ENCODE measurements around the gene PRKAR1B.

Gene PRKAR1B

DNA sequence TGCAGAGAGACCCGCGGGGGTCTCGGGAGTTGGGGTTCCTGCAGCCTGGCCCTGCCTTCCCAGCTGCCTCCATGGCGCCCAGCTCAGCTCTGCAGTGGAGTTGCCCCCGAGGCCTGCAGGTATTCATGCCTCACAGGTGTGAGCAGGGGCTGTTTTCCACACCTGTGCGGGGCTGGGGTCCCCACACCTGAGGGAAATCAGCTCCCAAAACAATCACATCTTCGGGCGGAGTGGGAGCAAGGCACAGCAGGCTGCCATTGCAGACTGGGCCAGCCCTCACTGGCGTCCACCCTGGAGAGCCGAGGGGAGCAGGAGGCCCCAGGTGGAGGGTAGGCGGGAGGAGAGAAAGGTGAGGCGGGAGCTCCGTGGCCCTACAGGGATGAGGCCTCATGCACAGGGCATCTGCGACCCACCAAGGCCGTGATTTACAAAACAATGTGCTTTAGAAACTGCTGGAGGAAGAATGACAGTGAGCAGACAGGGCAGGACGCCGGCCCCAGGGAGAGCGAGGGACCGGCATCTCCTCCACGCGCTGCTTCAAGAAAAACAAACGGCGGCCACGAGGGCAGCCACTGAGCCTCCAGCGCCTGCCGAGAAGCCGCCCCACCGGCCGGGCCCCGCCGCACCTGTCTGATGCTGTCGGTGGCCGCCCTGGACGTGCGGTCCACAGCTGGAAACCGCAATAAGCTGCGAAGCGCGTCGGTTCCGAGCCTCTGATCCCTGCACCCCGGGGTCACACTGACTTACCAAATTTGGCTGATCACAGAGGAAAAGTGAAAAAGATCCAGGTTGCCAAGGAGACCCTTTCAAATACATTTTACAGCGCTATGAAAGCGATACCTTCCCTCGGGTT lies 154.4 kb downstream of the PRKAR1B start:
- no peak for DNase-seq (ENCODE audit: low read depth in 2 of 2)

DNA sequence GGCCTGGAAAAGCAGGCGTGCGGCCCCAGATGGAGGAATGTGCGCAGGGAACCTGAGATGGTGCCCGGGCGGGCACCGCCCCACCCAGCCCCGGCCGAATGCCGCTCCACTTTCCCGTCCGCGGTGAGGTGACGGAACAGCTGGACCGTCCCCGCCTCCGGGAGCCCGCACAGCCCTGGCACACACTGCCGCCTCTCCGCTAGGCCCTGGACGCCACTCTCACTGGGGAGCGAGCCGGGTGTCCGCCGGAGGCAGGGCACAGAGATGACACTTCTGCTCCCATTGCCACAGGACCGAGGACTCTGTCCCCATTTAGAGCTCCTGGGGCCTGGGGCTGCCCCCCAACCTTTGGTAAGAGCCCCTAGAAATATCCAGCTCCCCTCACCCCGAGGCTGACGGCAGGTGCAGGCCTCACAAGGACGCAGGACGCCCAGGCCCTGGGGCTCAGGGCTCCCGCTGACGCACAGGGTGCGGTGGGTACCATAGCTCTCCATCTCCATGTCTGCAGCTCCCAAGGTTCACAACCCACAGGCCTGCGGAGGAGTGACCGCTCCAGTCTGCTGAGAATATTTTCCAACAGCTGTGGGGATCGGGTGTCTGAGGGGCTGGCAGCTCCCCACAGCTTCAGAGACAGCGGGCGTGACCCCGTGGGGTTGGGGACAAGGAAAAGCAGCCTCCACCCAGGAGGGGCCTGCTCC lies 155.2 kb downstream of the PRKAR1B start:
- DNase-seq (ENCODE audit: low read depth in 2 of 2) = no peak

GRCh38 chr7:571096-571717 lies 155.9 kb downstream of the PRKAR1B start:
- DNase-seq (ENCODE audit: low read depth in 2 of 2) = no peak

DNA sequence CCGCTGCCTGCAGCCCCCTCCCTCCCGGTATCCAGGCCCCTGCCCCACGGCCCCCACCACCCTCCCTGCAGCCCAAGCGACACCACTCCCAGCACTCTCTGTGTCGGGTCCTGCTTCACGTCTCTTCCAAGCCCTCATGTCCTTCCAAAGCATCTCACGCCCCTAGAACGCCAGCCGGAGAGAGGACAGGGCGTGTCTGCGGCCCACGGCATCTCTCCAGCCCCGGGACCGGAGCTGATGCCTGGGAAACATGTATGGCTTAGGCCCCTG lies 156.3 kb downstream of the PRKAR1B start:
- no peak for DNase-seq (ENCODE audit: low read depth in 2 of 2)

DNA sequence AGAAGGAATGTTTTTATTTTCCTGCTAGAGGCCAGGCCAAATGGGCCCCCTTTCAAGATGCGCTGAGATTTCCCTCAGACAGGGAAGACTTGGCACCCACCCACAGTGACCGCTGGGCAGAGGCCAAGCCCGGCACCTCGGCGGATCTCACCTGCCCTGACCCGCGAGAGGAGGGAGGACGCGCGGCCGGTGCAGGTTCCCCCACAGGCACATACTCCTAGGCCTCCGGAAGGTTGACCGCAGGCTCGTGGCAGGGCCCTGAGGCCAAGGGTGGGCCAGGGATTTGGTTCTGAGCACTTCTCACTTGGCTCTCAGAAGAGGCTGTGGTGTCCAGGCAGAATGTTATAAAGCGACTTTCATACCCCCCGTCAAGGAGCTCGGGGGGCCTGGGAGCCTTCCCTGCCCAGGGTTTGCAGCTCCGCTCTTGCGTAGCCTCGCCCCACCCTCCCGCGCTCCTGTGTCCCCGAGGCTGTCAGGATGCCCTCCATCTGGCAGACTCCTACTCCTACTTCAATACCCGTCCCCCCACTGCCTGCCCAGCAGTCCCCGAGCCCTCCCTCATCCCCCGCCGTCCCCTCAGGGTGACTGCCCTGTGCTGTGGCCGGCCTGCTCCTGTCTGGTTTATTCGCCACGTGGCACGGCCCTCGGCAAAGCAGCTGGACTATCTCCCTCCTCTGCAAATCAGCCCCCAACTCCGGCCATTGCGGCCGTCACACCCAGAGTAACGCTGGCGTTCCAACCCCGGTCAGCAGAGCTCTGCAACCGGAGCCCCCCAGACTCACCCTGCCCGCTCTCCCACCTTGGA lies 156.9 kb downstream of the PRKAR1B start:
- DNase-seq (ENCODE audit: low read depth in 2 of 2) = no peak

DNA sequence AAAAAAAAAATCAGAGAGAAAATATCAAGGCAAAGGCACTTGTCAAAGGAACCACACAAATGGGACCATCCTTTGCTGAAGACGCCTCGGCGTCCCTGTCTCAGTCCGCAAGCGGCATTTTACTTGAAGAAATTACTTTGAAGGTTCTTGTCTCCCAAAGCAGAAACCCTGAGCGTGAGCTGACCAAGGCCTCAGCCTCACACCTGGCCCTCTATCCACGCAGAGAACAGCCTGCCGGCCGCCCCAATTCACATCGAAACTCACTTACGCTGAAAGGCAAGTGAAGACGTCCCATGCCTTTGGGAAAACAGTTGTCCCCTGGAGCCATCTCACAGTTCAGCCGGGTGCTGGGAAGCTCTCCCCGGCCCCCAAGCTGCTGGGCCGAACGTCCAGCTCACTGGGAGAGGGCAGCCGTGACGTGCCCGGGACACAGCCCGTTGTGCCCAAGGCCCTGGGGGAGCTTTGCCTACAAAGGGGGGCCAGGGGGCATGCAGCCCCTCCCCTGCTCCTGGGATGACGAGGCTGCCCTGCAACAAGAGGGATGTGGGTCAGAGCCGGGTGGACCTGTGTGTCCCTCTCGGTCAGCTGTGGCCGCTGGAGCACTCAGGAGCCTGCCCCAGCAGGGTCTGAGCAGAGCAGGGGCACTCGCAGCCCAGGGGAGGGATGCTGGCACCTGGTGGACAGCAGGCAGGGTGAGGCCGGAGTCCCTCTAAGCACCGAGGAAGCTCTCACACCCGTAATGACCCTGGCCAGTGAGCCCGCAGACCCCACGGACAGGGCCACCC lies 157.8 kb downstream of the PRKAR1B start:
- no peak for DNase-seq (ENCODE audit: low read depth in 2 of 2)

- no peak for DNase-seq (ENCODE audit: low read depth in 2 of 2)
Observed at GRCh38 chr7:568031-568951, 158.8 kb downstream of the PRKAR1B start.

- DNase-seq (ENCODE audit: low read depth in 2 of 2) = no peak
Observed at GRCh38 chr7:567305-567883, 159.7 kb downstream of the PRKAR1B start.

DNA sequence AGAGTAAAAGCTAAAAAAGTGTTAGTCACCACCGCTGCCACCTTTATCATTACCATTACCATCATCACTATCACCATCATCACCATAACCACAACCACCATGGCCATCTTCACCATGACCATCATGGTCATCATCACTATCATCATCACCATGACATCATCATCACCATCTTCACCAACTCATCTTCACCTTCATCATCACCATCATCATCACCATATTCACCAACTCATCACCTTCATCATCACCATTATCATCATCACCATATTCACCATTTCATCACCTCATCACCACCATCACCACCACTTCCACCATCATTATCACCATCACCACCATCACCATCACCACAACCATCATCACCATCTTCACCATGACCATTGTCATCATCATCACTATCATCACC lies 161.0 kb downstream of the PRKAR1B start:
- DNase-seq (ENCODE audit: low read depth in 2 of 2) = no peak

GRCh38 chr7:564176-564865 lies 162.8 kb downstream of the PRKAR1B start:
- no peak for DNase-seq (ENCODE audit: low read depth in 2 of 2)

GRCh38 chr7:563629-564170 lies 163.4 kb downstream of the PRKAR1B start:
- DNase-seq (ENCODE audit: low read depth in 2 of 2) = no peak

GRCh38 chr7:562789-563628 lies 164.1 kb downstream of the PRKAR1B start:
- no peak for DNase-seq (ENCODE audit: low read depth in 2 of 2)

DNA sequence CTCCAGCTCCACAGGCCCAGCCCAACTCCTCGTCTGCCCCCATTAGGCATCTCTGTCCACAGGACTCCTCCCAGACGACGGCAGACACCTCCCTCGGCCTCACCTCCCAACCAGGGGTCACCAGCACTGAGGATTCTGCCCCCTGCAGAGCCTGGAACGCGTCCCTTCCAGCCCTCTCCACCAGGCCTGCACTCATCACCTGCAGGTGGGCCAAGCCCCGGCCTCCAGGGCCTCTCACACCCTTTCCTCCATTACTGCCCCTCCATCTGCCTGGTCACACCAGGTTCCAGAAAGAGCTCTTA lies 164.8 kb downstream of the PRKAR1B start:
- no peak for DNase-seq (ENCODE audit: low read depth in 2 of 2)

- no peak for DNase-seq (ENCODE audit: low read depth in 2 of 2)
Observed at GRCh38 chr7:561631-562373, 165.3 kb downstream of the PRKAR1B start.

DNA sequence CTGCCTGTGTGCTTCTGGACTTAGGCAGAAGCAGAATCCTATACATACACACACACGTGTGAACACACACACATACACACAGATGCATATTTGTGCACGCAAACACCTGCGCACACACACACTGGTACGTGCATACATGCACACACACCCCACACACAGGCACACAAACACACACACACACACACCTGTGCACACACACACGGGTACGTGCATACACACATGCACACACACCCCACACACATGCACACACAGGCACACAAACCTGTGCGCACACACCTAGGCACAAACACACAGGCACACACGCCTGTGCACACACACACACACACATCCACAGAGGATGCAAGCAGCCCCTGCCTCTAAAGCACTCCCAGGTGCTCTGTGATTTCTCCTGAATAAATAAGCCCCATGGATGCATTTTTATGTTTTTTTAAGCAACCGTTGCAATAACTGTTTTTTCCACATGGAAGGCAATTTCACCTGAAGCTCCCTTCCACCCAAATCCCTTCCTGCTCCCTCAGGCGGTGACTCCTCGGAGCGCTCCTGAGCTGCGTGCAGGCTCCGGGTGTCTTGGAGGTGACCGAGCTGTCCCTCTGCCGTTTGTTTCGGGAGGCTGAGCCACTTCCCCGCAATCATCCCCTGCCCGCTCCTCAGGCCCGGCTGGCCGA lies 166.0 kb downstream of the PRKAR1B start:
- DNase-seq (ENCODE audit: low read depth in 2 of 2) = no peak

GRCh38 chr7:559396-559705 lies 167.7 kb downstream of the PRKAR1B start:
- DNase-seq (ENCODE audit: low read depth in 2 of 2) = no peak

- no peak for DNase-seq (ENCODE audit: low read depth in 2 of 2)
Observed at GRCh38 chr7:557558-557881, 169.6 kb downstream of the PRKAR1B start.
